ENCODE data around the gene GTF2F2.

GTF2F2 gene

DNA sequence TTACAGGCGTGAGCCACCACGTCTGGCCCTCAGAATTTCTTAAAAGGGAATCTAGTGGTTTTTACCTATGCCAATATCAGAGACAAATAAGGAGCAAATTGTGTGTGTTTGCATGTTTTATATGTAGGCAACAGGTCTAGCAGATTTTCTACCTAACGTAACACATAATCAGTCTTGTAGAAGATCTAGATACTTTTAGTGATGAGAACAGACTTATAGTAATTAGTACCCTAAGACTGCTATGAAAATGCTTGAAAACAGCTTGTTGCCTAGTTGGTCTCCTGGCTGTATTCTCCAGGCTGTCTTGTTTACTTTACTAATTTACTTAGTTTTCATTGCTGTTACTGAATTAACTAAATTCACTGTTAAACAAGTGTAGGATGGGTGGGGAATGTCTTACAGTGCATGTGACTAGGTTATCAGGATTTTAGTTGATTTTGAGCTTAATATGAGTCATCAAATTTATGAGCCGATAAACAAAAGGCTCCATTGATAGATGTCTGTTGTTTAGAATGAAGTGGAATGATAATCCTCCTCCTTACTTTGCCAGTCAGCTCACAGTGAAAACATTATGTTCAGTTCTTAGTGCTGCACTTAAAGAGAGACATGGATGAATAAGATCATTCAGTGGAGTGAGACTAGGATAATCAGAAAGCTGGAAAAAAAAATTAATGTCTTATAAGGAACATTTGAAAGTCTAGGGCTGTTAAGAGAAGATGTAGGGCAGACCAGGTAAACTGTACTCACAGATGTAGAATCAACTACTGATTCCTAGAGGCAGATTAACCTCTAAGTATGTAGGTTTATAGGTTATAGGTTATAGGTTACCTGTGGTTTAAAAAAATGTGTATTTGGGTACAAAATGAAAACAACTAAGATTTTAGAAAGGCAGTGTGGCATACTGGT, 22.4 kb downstream of the GTF2F2 start:
- no peaks in the 10 kb centered on the region for H3K27me3 Mint-ChIP-seq (ENCODE audit: low read depth)
- peaks cover 9% of the 10 kb centered on the region for H3K36me3 Mint-ChIP-seq (ENCODE audit: low read depth)
- no peak overlapping the region for H3K4me3 Mint-ChIP-seq
- H3K9me3 Mint-ChIP-seq, result no peaks in the 10 kb centered on the region
- H3K4me1 Mint-ChIP-seq (ENCODE audit: low read depth), result peaks cover 2% of the 10 kb centered on the region
- H3K27ac Mint-ChIP-seq, result no peak overlapping the region

DNA sequence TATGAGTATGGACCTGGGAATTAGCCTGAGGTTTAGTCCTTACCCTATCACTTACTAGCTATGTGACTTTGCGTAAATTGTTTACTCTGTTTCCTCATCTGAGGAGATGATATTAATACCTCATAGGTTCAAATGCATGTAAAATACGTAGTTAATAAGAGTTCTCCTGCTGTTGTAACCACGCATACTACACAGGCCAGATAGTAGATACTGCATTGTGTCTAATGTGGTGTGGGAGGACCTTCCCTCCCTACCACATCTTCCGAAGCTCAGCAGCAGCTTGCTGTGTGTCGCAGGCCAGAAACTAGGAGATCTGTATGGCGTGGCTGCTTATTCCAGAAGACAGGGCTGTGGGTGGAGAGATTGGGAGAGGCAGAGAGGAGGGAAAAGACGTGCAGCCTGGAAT, 23.0 kb downstream of the GTF2F2 start:
- Mint-ChIP-seq H3K9me3 (no peaks in the 10 kb centered on the region), H3K36me3 (ENCODE audit: low read depth) (peaks cover 3% of the 10 kb centered on the region), H3K27me3 (ENCODE audit: low read depth) (no peaks in the 10 kb centered on the region), H3K27ac (no peak overlapping the region), H3K4me1 (ENCODE audit: low read depth) (peaks cover 2% of the 10 kb centered on the region), H3K4me3 (no peak overlapping the region)

DNA sequence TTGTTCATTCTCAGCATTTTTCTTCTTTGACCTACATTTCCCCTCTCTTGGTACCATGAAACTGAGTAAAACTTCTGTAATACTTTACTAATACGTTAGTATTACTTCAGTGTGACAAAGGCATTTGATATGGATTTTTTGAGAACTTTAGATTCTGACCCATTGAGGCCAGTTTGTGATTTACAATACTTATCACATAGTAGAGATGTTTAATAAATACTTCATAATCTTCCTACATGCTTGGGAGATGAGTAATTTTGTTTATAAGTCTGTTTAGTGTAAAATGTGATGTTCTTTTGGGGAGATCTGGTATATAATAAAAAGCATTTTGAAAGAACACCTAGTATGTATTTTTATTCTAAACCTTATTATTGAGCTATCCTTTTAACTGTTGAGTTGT, 29.7 kb downstream of the GTF2F2 start:
- Mint-ChIP-seq H3K36me3 (ENCODE audit: low read depth) (peaks cover 7% of the 10 kb centered on the region), H3K4me1 (ENCODE audit: low read depth) (peaks cover 2% of the 10 kb centered on the region), H3K27ac (no peak overlapping the region), H3K9me3 (no peaks in the 10 kb centered on the region), H3K27me3 (ENCODE audit: low read depth) (no peaks in the 10 kb centered on the region), H3K4me3 (no peak overlapping the region)

DNA sequence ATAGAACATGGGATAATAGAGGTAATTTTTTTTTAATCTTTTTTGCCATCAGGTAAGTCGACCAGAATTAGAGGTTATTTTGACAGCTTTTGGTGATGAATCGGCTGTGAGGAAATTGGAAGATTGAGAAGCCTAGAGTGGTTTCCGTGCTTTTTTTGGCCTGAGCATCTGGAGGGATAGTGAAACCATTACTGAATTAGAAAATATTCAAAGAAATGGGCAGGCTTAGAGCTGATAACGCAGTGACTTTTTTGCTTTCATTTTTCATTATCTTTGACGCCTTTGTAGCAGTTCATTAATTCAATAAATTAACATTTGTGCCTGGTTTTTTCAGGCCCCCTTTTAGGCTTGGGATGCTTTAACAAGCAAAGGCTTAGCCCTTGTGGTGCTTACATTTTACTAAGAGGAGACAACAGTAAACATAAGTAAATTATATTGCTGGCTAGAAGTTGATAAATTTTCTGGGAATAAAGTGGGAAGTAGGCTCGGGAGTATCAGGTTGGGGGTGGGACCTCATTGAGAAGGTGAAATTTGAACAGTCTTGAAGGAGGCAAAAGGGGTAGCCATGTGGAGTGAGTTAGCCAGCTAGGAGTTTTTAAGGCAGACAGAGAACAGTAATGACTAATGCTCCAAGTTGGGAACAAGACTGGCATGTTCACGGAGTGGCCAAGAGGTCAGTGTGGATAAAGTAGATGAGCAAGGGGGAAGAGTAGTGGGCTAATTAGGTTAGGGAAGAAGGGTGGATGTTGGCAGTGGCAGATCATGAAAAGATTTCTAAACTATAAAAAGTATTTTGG, 36.5 kb downstream of the GTF2F2 start:
- no peaks in the 10 kb centered on the region for H3K27me3 Mint-ChIP-seq (ENCODE audit: low read depth)
- no peak overlapping the region for H3K4me3 Mint-ChIP-seq
- H3K36me3 Mint-ChIP-seq (ENCODE audit: low read depth), result peaks cover 31% of the 10 kb centered on the region
- no peak overlapping the region for H3K27ac Mint-ChIP-seq
- peaks cover 8% of the 10 kb centered on the region for H3K9me3 Mint-ChIP-seq
- no peaks in the 10 kb centered on the region for H3K4me1 Mint-ChIP-seq (ENCODE audit: low read depth)

DNA sequence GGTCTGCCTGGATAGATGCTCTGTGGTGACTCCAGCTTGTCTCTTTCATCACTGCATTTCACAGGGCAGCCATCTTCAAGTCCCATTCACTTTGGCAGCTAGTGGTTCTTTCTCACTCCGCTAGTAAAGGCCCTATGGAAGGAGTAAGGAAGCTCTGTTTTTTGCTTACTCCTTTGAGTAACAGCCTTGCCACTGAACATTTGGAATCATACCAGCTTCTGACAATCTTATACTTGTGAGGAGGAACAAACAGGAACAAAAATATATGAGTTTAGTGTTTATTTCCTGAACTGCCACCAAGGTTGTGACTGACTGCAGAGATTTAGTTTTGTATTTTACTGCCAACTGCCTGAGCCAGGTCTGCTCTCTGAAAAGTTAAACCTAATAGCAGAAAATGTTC, 41.9 kb downstream of the GTF2F2 start:
- Mint-ChIP-seq H3K4me3 (no peak overlapping the region), H3K4me1 (ENCODE audit: low read depth) (no peaks in the 10 kb centered on the region), H3K27me3 (ENCODE audit: low read depth) (no peaks in the 10 kb centered on the region), H3K9me3 (peaks cover 8% of the 10 kb centered on the region), H3K27ac (no peak overlapping the region), H3K36me3 (ENCODE audit: low read depth) (peaks cover 20% of the 10 kb centered on the region)

DNA sequence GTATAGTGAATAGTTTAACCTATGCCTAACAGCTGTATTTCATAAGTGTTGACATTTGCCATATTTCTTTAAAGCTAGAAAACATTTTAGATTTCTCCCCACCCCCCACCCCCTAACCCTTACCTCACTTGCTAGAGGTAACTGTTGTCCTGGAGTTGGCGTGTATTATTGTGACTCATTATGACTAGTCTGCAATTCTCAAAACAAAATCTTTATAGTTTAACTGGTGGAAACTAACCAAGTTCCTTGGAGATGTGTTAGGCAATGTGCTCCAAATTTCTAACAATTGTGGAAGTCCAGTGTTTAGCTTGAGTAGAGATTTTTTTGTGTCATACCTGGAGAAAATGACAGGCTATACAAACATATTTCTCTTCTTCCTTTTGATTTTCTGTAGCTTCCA, 42.5 kb downstream of the GTF2F2 start:
- Mint-ChIP-seq H3K36me3 (ENCODE audit: low read depth) (peaks cover 18% of the 10 kb centered on the region), H3K9me3 (peaks cover 8% of the 10 kb centered on the region), H3K4me1 (ENCODE audit: low read depth) (no peaks in the 10 kb centered on the region), H3K27me3 (ENCODE audit: low read depth) (no peaks in the 10 kb centered on the region), H3K4me3 (no peak overlapping the region), H3K27ac (no peak overlapping the region)

DNA sequence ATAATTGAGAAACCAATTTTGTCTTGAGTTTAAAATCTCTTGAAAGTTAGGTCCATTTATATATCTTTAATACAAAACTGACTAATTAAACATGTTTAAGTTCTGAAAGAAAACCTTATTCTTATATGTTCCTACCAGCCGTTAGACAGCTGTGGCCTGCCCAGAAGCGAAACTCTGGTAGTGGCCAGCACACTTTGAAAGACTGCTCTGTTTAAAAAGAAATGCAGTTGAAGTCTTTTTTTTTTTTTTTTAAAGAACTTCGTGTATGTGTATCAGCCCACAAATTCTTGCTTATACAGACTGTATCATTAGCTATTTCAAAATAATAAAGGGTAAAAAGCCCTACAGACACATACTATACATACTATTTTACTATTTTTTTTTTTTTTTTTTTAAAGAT, 46.5 kb downstream of the GTF2F2 start:
- H3K4me1 Mint-ChIP-seq (ENCODE audit: low read depth), result peaks cover 2% of the 10 kb centered on the region
- H3K27me3 Mint-ChIP-seq (ENCODE audit: low read depth), result no peaks in the 10 kb centered on the region
- H3K27ac Mint-ChIP-seq, result no peak overlapping the region
- H3K9me3 Mint-ChIP-seq, result no peaks in the 10 kb centered on the region
- no peak overlapping the region for H3K4me3 Mint-ChIP-seq
- H3K36me3 Mint-ChIP-seq (ENCODE audit: low read depth), result peaks cover 8% of the 10 kb centered on the region

DNA sequence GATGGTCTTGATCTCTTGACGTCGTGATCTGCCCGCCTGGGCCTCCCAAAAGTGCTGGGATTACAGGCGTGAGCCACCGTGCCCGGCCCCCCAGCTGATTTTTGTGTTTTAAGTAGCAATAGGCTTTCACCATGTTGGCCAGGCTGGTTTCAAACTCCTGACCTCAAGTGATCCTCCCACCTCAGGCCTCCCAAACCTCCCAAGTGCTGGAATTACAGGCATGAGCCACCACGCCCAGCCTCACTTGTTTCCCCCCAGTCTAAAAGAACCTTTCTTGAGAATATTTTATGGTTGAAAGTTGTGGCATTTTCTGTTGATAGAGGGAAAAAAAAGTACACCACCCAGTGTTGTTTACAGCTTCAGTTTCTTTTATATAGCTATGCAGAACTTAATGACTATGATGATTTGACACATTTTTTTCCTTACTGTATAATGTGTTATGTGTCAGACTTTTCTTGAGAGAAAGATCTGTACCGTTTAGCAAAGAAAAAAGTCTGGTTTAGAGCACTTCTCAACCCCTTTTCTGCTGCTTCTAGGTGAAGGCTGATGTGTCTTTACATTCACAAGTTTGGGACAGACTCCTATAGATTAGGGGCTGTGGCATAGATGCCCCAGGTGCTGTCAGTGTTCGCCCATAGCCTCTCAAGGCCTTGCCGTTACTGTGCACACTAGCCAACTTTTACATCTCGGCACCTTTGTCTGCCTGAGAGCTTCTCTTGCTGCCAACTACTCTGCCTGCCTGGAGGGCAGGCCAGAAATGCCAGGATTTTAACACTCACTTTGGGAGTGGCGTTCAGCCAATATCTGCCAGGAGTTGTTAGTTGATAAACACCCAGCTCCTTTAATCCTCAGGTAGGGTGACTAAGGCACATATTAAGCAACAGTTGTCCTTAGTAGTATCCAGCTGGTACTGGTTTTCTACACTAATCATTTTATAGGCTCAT, 47.6 kb downstream of the GTF2F2 start:
- no peak overlapping the region for H3K27ac Mint-ChIP-seq
- no peaks in the 10 kb centered on the region for H3K27me3 Mint-ChIP-seq (ENCODE audit: low read depth)
- H3K4me1 Mint-ChIP-seq (ENCODE audit: low read depth), result peaks cover 2% of the 10 kb centered on the region
- no peak overlapping the region for H3K4me3 Mint-ChIP-seq
- H3K36me3 Mint-ChIP-seq (ENCODE audit: low read depth), result peaks cover 8% of the 10 kb centered on the region
- H3K9me3 Mint-ChIP-seq, result no peaks in the 10 kb centered on the region

DNA sequence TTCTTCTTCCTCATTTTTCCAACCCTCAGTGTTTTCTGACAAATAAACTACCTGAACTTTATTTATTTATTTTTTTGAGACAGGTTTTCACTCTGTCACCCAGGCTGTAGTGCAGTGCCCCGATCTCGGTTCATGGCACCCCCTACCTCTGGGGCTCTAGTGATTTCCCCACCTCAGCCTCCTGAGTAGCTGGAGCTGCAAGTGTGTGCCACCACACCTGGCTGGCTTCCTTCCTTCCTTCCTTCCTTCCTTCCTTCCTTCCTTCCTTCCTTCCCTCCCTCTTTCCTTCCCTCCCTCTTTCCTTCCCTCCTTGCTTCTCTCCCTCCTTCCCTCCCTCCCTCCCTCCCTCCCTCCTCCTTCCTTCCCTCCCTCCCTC, 48.2 kb downstream of the GTF2F2 start:
- no peaks in the 10 kb centered on the region for H3K27me3 Mint-ChIP-seq (ENCODE audit: low read depth)
- peaks cover 9% of the 10 kb centered on the region for H3K36me3 Mint-ChIP-seq (ENCODE audit: low read depth)

DNA sequence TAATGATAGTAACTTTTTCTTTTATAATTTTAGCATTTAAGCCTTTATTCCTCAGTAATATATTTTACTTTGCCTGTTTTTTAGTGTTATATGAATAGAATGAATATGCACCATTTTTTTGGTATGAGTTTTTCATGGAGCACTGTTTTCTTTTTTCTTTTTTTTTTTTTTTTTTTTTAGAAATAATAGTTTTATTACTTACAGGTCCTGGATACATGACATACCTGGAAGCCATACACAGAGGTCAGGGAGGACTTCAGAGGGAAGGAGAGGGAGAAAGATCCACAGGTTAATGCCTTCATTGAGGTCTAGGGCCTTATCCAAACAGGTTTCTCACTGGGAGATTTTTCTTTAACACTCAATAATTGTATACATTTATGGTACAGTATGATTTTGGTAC, 54.2 kb downstream of the GTF2F2 start:
- Mint-ChIP-seq H3K9me3 (no peaks in the 10 kb centered on the region), H3K4me1 (ENCODE audit: low read depth) (peaks cover 11% of the 10 kb centered on the region), H3K4me3 (no peak overlapping the region), H3K27ac (no peak overlapping the region), H3K27me3 (ENCODE audit: low read depth) (no peaks in the 10 kb centered on the region), H3K36me3 (ENCODE audit: low read depth) (peaks cover 6% of the 10 kb centered on the region)

More for the DNA sequence above, 48.2 kb downstream of the GTF2F2 start:
- no peak overlapping the region for H3K27ac Mint-ChIP-seq
- no peak overlapping the region for H3K4me3 Mint-ChIP-seq
- H3K4me1 Mint-ChIP-seq (ENCODE audit: low read depth), result peaks cover 2% of the 10 kb centered on the region
- H3K9me3 Mint-ChIP-seq, result no peaks in the 10 kb centered on the region

DNA sequence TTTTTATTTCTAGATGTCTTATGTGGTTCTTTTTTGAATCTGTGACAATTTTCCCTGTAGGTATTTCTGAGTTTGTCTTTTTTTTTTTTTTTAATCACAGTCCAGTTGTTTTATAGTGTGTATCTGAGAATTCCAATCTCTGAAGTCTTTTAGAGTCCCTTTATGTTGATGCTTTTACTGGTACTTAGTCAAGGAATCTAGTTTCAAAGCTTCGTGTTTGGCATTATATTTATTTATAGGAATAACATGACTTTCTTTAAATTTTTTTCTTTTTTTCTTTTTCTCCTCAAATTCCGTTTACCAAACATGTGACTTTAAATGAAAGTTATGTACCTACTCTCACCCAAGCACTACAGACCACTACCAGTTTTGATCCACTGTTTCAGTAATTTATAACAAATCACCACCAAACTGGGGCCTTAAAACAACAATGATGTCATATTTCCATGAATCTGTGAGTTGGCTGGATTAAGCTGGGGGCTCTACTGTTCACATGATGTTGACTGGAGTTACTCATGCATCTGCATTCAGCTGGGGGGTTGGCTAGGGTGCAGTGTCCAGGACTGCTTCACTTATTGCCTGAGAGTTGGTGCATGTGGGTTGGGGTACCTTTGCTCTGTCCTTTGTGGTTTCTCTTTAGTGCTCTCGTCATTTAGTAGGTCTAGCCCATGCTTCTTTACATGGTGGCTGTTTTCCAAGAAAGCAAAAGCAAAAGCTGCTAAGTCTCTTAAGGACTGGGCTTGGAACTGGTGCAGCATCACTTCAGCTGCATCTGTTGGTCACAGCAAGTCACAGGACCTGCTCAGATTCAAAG, 58.2 kb downstream of the GTF2F2 start:
- H3K27ac Mint-ChIP-seq, result no peak overlapping the region
- H3K4me3 Mint-ChIP-seq, result no peak overlapping the region
- H3K27me3 Mint-ChIP-seq (ENCODE audit: low read depth), result no peaks in the 10 kb centered on the region
- H3K9me3 Mint-ChIP-seq, result no peaks in the 10 kb centered on the region
- H3K4me1 Mint-ChIP-seq (ENCODE audit: low read depth), result peaks cover 16% of the 10 kb centered on the region
- no peaks in the 10 kb centered on the region for H3K36me3 Mint-ChIP-seq (ENCODE audit: low read depth)

DNA sequence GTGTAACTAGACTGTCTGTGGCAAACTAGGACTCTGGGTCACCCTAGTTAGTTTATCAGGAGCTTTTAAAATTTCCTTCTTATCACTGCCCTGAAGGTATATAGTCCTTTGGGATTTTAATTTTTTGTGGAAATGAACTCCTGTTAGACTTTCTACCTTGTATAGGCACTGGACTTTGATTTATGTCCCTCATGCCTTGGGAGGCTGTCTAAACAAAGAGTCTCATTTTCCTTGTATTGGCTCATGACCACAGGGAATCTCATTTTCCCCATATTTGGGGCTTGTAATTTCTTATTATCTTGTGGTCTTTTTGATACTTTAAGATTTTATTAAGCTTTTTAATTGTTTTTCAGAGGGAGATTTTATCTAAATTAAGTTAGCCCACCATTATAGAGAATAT, 59.1 kb downstream of the GTF2F2 start:
- Mint-ChIP-seq H3K4me1 (ENCODE audit: low read depth) (peaks cover 18% of the 10 kb centered on the region), H3K4me3 (no peak overlapping the region), H3K27me3 (ENCODE audit: low read depth) (no peaks in the 10 kb centered on the region), H3K9me3 (no peaks in the 10 kb centered on the region), H3K27ac (no peak overlapping the region), H3K36me3 (ENCODE audit: low read depth) (no peaks in the 10 kb centered on the region)

DNA sequence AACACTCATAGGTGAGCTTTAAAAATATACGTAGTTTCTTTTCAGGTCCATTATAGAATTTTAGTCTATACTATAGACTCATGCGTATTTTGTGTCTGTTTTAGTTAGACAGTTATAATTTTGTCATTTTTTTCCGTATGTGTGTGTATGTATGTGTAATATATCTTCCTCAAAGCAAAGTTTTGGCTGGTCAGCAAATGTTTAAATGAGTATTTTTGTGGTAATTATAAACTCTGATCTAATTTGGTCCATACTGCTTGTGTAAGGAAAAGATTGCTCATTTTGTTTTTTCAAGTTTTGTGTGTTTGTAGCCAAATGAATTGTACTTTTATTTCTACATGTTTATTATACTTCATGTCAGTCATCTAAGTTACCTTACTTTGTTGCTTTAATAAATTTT, 60.0 kb downstream of the GTF2F2 start:
- Mint-ChIP-seq H3K27ac (no peak overlapping the region), H3K27me3 (ENCODE audit: low read depth) (no peaks in the 10 kb centered on the region), H3K4me1 (ENCODE audit: low read depth) (peaks cover 22% of the 10 kb centered on the region), H3K4me3 (no peak overlapping the region), H3K36me3 (ENCODE audit: low read depth) (no peaks in the 10 kb centered on the region), H3K9me3 (no peaks in the 10 kb centered on the region)
